CD14-positive monocyte (primary cell): ENCODE measurements around the gene MGAT5. TPM values are rescaled to one million over a fixed set of nuclear protein-coding genes. Genes with fewer than 3 reads are reported as not detected.

ENCODE experiments used
- DNase-seq, 3 donors: peaks; one replicate each; pipeline ENCODE4 v3.0.0-alpha.2; 2011 to 2022
- H2AFZ ChIP-seq: 2 replicates; pipeline ENCODE4 v1.6.0; 2012; ENCODE audit warnings: mild to moderate bottlenecking, low read depth, low read length, inconsistent platforms; ENCODE audit not compliant: insufficient read depth, poor library complexity, severe bottlenecking
- H3K27ac ChIP-seq, 2 donors: 1 replicate in 1 of 2; 2 replicates in 1 of 2; pipeline ENCODE4 v1.5.1; 2012 to 2013; ENCODE audit warnings: low read length in 2 of 2, control low read depth in 1 of 2, inconsistent platforms in 1 of 2, low read depth in 1 of 2, mild to moderate bottlenecking in 1 of 2
- H3K27me3 ChIP-seq, 2 donors: one replicate each; pipeline versions ENCODE4 v1.6.0 to v1.6.1; 2011 to 2013; ENCODE audit warnings: low read length in 2 of 2; ENCODE audit not compliant: control insufficient read depth in 2 of 2, insufficient read depth in 2 of 2
- H3K36me3 ChIP-seq, 2 donors: replicated peaks in 1 of 2; 1 replicate in 1 of 2; 2 replicates in 1 of 2; pipeline versions ENCODE4 v1.5.1 to v1.6.1; 2012 to 2013; ENCODE audit warnings: low read length in 2 of 2, control low read depth in 1 of 2, inconsistent platforms in 1 of 2, mild to moderate bottlenecking in 1 of 2; ENCODE audit not compliant: insufficient read depth in 2 of 2, control insufficient read depth in 1 of 2
- H3K4me1 ChIP-seq, 2 donors: 1 replicate in 1 of 2; 2 replicates in 1 of 2; pipeline versions ENCODE4 v1.5.1 to v1.6.1; 2012 to 2013; ENCODE audit warnings: low read length in 2 of 2, control low read depth in 1 of 2, inconsistent platforms in 1 of 2, mild to moderate bottlenecking in 1 of 2, moderate library complexity in 1 of 2; ENCODE audit not compliant: insufficient read depth in 2 of 2, control insufficient read depth in 1 of 2
- H3K4me2 ChIP-seq: replicated peaks from 2 replicates; pipeline ENCODE3; 2012; ENCODE audit warnings: low read length, moderate library complexity, mild to moderate bottlenecking; ENCODE audit not compliant: poor library complexity, severe bottlenecking; ENCODE audit errors: extremely low read depth
- H3K4me3 ChIP-seq, 3 experiments: fragments of 200-600 bp in 1 of 3; sonication (generic) in 1 of 3; replicated peaks in 1 of 3; 1 replicate in 2 of 3; 2 replicates in 1 of 3; pipeline ENCODE4 v1.5.1; 2011 to 2013; ENCODE audit warnings: low read length in 3 of 3, mild to moderate bottlenecking in 3 of 3, control low read depth in 2 of 3, low read depth in 2 of 3, inconsistent platforms in 1 of 3, moderate library complexity in 1 of 3
- H3K79me2 ChIP-seq: 2 replicates; pipeline ENCODE4 v1.6.0; 2012; ENCODE audit warnings: mild to moderate bottlenecking, control low read depth, inconsistent platforms, low read length, moderate library complexity; ENCODE audit not compliant: insufficient read depth
- H3K9ac ChIP-seq: 2 replicates; pipeline ENCODE4 v1.6.0; 2017; ENCODE audit warnings: low read length, mild to moderate bottlenecking; ENCODE audit not compliant: insufficient read depth, poor library complexity, severe bottlenecking
- H3K9me3 ChIP-seq, 2 donors: replicated peaks in 1 of 2; 1 replicate in 1 of 2; 2 replicates in 1 of 2; pipeline versions ENCODE4 v1.5.1 to v1.6.1; 2012 to 2013; ENCODE audit warnings: low read length in 2 of 2, control low read depth in 1 of 2; ENCODE audit not compliant: control insufficient read depth in 1 of 2, insufficient read depth in 1 of 2
- H4K20me1 ChIP-seq: 2 replicates; pipeline ENCODE4 v1.6.0; 2012; ENCODE audit warnings: mild to moderate bottlenecking, low read length, control low read depth, moderate library complexity; ENCODE audit not compliant: insufficient read depth
- H3K27ac Mint-ChIP-seq, 7 donors: one replicate each; pipeline ENCODE4 v1.8.0; 2020; ENCODE audit warnings: mild to moderate bottlenecking in 7 of 7, mixed read lengths in 7 of 7, moderate library complexity in 6 of 7, inconsistent platforms in 2 of 7
- H3K27me3 Mint-ChIP-seq, 3 donors: one replicate each; pipeline ENCODE4 v1.8.0; 2021 to 2022; ENCODE audit warnings: low read depth in 3 of 3, mild to moderate bottlenecking in 3 of 3, mixed read lengths in 3 of 3, moderate library complexity in 3 of 3, inconsistent platforms in 1 of 3
- H3K36me3 Mint-ChIP-seq, 2 donors: one replicate each; pipeline ENCODE4 v1.8.0; 2020; ENCODE audit warnings: mixed read lengths in 2 of 2, inconsistent platforms in 1 of 2, mild to moderate bottlenecking in 1 of 2
- H3K4me1 Mint-ChIP-seq: one replicate; pipeline ENCODE4 v1.8.0; 2020; ENCODE audit warnings: mild to moderate bottlenecking, mixed read lengths
- H3K4me3 Mint-ChIP-seq, 2 donors: one replicate each; pipeline ENCODE4 v1.8.0; 2020; ENCODE audit warnings: mild to moderate bottlenecking in 2 of 2, mixed read lengths in 2 of 2, moderate library complexity in 1 of 2
- H3K9me3 Mint-ChIP-seq, 7 donors: one replicate each; pipeline ENCODE4 v1.8.0; 2020 to 2022; ENCODE audit warnings: mixed read lengths in 7 of 7, mild to moderate bottlenecking in 6 of 7, moderate library complexity in 6 of 7, inconsistent platforms in 2 of 7
- WGBS: methylation state at CpG from one replicate; pipeline ENCODE4 v1.1.5; 2013; ENCODE audit warnings: missing lambda C conversion rate; ENCODE audit not compliant: insufficient coverage; 5-methylcytosine and 5-hydroxymethylcytosine counted together
- intact Hi-C, 2 donors: fragments of 100-400 bp; cut with micrococcal nuclease; formaldehyde crosslinking; loops; one replicate each; pipeline versions ENCODE4 v1.15.0 to v1.15.1; 2023
- polyA plus RNA-seq, 3 donors: library from polyadenylated mRNA; depleted of rRNA in 1 of 3; unstranded in 2 of 3; stranded (reverse) in 1 of 3; fragments of 300-500 nt in 2 of 3; fragments of >200 nt in 1 of 3; fragmentation: Illumina TruSeq in 2 of 3; gene quantifications; 1 replicate in 2 of 3; 2 replicates in 1 of 3; pipeline ENCODE4 v1.2.3, GENCODE V29; 2012 to 2021
- TF ChIP-seq, protein P1 (sequence below): fragments of 200-600 bp; IDR thresholded peaks from one replicate; pipeline ENCODE4 v1.8.0; 2022; ENCODE audit warnings: antibody characterized with exemption, mild to moderate bottlenecking

MGAT5 gene
- polyA plus RNA-seq, 3 donors, result 1.9 to 6.6 (median 2.4) TPM

DNA sequence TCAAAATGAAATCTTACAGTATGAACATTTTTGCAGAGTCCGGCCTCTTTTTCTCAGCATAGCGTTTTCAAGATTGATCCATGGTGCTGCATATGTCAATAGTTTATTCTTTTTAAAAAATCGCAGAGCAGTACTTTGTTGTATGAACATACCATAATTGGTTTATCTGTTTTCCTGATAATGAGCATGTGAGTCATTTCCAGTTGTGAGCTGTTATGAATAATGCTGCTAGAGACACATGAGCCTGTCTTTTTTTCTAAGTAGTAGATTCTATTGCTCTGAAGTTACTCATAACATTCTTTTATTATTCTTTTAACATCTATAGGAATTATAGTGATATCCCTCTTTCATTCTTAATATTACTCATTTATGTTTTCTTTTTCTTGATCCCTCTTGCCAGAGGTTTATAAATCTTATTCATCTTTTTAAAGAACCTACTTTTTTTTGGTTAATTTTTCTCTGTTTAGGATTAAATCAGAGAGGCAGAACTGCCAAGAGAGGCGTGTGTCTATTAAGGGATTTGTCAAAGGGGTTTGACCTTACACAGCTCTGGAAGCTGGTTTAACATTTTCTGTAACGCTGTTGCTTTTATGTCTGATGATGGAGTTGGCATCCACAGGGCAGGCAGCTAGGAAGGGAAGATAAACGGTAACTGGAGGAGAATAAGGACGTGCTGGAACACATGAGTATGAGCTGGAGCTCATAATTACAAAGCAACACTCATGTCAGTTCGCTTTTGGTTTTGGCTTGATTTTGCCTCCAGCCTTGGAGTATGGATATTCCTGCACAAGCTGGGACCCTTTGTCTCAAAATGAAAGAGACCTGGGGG lies 47.4 kb downstream of the MGAT5 start:
- Histone ChIP-seq H3K4me2 (no peak overlapping the region), H3K79me2 (no peaks in the 10 kb centered on the region), H3K9ac (no peak overlapping the region), H3K36me3 (peaks cover 0 to 5% of the 10 kb centered on the region in 2 donors), H4K20me1 (no peaks in the 10 kb centered on the region), H3K4me1 (peaks cover 0 to 3% of the 10 kb centered on the region in 2 donors), H3K4me3 (no peak overlapping the region), H3K27me3 (no peaks in the 10 kb centered on the region), H3K27ac (no peak overlapping the region), H3K9me3 (no peaks in the 10 kb centered on the region), H2AFZ (no peak overlapping the region)
- Mint-ChIP-seq H3K27ac (peak overlapping the region in 1 of 7 donors; percentile 40), H3K9me3 (peaks cover 0 to 3% (median 0%) of the 10 kb centered on the region in 7 donors), H3K4me3 (no peak overlapping the region), H3K36me3 (peaks cover 4 to 10% of the 10 kb centered on the region in 2 donors), H3K4me1 (peaks cover 12% of the 10 kb centered on the region), H3K27me3 (peaks cover 0 to 2% (median 0%) of the 10 kb centered on the region in 3 donors)
- TF ChIP-seq, protein P1, sequence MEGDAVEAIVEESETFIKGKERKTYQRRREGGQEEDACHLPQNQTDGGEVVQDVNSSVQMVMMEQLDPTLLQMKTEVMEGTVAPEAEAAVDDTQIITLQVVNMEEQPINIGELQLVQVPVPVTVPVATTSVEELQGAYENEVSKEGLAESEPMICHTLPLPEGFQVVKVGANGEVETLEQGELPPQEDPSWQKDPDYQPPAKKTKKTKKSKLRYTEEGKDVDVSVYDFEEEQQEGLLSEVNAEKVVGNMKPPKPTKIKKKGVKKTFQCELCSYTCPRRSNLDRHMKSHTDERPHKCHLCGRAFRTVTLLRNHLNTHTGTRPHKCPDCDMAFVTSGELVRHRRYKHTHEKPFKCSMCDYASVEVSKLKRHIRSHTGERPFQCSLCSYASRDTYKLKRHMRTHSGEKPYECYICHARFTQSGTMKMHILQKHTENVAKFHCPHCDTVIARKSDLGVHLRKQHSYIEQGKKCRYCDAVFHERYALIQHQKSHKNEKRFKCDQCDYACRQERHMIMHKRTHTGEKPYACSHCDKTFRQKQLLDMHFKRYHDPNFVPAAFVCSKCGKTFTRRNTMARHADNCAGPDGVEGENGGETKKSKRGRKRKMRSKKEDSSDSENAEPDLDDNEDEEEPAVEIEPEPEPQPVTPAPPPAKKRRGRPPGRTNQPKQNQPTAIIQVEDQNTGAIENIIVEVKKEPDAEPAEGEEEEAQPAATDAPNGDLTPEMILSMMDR, result no peak
- WGBS, result 96% methylated on average over 3 of the region's 8 CpGs
- intact Hi-C loops, result no loop called here
- DNase-seq, result no peak

DNA sequence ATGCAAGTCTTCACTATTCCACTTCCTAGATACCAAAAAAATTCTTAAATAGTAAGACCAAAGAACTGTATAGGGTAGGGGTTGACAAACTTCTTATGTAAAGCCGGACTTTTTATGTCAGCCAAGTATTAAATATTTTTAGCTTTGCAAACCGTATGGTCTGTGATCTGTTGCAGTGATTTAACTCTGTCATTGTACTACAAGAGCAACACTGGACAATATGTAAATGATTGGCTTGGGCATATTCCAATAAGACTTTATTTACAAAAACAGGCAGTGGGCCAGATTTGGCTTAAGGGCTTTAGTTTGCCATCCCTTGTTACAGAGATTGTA lies 48.0 kb downstream of the MGAT5 start:
- DNase-seq, result no peak
- no peaks in the 10 kb centered on the region for H3K27me3 ChIP-seq
- no peaks in the 10 kb centered on the region for H4K20me1 ChIP-seq
- H3K9ac ChIP-seq, result no peak overlapping the region
- no peaks in the 10 kb centered on the region for H3K79me2 ChIP-seq
- no peak overlapping the region for H3K4me2 ChIP-seq
- no peak overlapping the region for H3K4me3 Mint-ChIP-seq
- TF ChIP-seq, protein P1, result no peak
- no peak overlapping the region for H2AFZ ChIP-seq
- peaks cover 7% of the 10 kb centered on the region for H3K4me1 Mint-ChIP-seq
- no peak overlapping the region for H3K4me3 ChIP-seq
- peaks cover 0 to 2% (median 0%) of the 10 kb centered on the region in 3 donors for H3K27me3 Mint-ChIP-seq
- WGBS, result no CpG with 5 or more reads among the region's 2 CpGs
- peaks cover 4 to 10% of the 10 kb centered on the region in 2 donors for H3K36me3 Mint-ChIP-seq
- no peaks in the 10 kb centered on the region for H3K9me3 ChIP-seq
- intact Hi-C loops, result no loop called here
- no peaks in the 10 kb centered on the region for H3K4me1 ChIP-seq
- no peak overlapping the region for H3K27ac Mint-ChIP-seq
- no peak overlapping the region for H3K27ac ChIP-seq
- H3K36me3 ChIP-seq, result peaks cover 0 to 5% of the 10 kb centered on the region in 2 donors
- H3K9me3 Mint-ChIP-seq, result peaks cover 0 to 3% (median 0%) of the 10 kb centered on the region in 7 donors
